ENCODE results near the gene MARCHF9. TPM values are rescaled to one million over a fixed set of nuclear protein-coding genes. Genes with fewer than 3 reads are reported as not detected.

MARCHF9 gene
- total RNA-seq, 1 donor from 2014 or later = 4.7 TPM

- Histone ChIP-seq H3K4me3 (ENCODE audit: low read length in 3 of 3) (no peak overlapping the region), H3K27me3 (ENCODE audit: control insufficient read depth in 3 of 3, insufficient read depth in 3 of 3, low read length in 3 of 3) (no peaks in the 10 kb centered on the region), H3K9me3 (ENCODE audit: control insufficient read depth in 3 of 3, low read length in 3 of 3) (no peaks in the 10 kb centered on the region)
These were observed 20.8 kb downstream of the MARCHF9 start for GRCh38 chr12:57775563-57776246.

GRCh38 chr12:57776247-57776587 is 21.3 kb downstream of the MARCHF9 start:
- no peak overlapping the region for H3K9ac ChIP-seq (ENCODE audit: low read depth in 1 of 3, low read length in 3 of 3)
- no peak overlapping the region for H3K4me3 ChIP-seq (ENCODE audit: low read length in 3 of 3)
- no peaks in the 10 kb centered on the region for H3K27me3 ChIP-seq (ENCODE audit: control insufficient read depth in 3 of 3, insufficient read depth in 3 of 3, low read length in 3 of 3)
- H3K27ac ChIP-seq (ENCODE audit: low read depth, low read length) = no peak overlapping the region
- H3K36me3 ChIP-seq (ENCODE audit: control insufficient read depth in 3 of 3, insufficient read depth in 3 of 3, low read length in 3 of 3) = peaks cover 6 to 20% (median 9%) of the 10 kb centered on the region in 3 donors
- no peaks in the 10 kb centered on the region for H3K9me3 ChIP-seq (ENCODE audit: control insufficient read depth in 3 of 3, low read length in 3 of 3)
- H3K4me1 ChIP-seq (ENCODE audit: control insufficient read depth in 3 of 3, insufficient read depth in 3 of 3, low read length in 3 of 3) = peaks cover 17 to 19% (median 18%) of the 10 kb centered on the region in 3 donors

More at GRCh38 chr12:57775563-57776246, 20.8 kb downstream of the MARCHF9 start:
- Histone ChIP-seq H3K27ac (ENCODE audit: low read depth, low read length) (no peak overlapping the region), H3K4me1 (ENCODE audit: control insufficient read depth in 3 of 3, insufficient read depth in 3 of 3, low read length in 3 of 3) (peaks cover 22 to 23% (median 23%) of the 10 kb centered on the region in 3 donors), H3K36me3 (ENCODE audit: control insufficient read depth in 3 of 3, insufficient read depth in 3 of 3, low read length in 3 of 3) (peaks cover 10 to 22% (median 12%) of the 10 kb centered on the region in 3 donors), H3K9ac (ENCODE audit: low read depth in 1 of 3, low read length in 3 of 3) (no peak overlapping the region)

DNA sequence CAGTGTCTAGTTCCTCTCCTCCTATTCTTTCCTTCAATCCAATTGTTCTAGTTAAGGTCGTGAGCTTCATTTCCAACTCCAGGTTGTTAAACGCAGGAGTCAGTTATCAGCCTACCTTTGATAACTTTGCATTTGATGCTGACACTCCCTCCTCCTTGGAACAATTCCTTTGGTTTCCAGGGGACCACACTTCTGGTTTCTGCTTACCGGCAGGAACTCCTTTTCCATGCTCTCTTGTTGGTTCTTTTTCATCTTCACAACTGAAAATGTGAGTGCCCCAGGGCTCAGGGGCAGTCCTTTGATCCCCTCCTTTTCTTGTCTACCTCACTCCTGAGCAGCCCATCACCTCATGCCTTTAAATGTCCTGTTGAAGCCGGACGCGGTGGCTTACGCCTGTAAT is 22.5 kb downstream of the MARCHF9 start:
- H3K27me3 ChIP-seq (ENCODE audit: control insufficient read depth in 3 of 3, insufficient read depth in 3 of 3, low read length in 3 of 3) = no peaks in the 10 kb centered on the region
- H3K9me3 ChIP-seq (ENCODE audit: control insufficient read depth in 3 of 3, low read length in 3 of 3) = no peaks in the 10 kb centered on the region
- peaks cover 6 to 20% (median 9%) of the 10 kb centered on the region in 3 donors for H3K36me3 ChIP-seq (ENCODE audit: control insufficient read depth in 3 of 3, insufficient read depth in 3 of 3, low read length in 3 of 3)
- H3K9ac ChIP-seq (ENCODE audit: low read depth in 1 of 3, low read length in 3 of 3) = no peak overlapping the region
- no peak overlapping the region for H3K27ac ChIP-seq (ENCODE audit: low read depth, low read length)
- peaks cover 10 to 16% (median 11%) of the 10 kb centered on the region in 3 donors for H3K4me1 ChIP-seq (ENCODE audit: control insufficient read depth in 3 of 3, insufficient read depth in 3 of 3, low read length in 3 of 3)
- no peak overlapping the region for H3K4me3 ChIP-seq (ENCODE audit: low read length in 3 of 3)

GRCh38 chr12:57777911-57778310 is 23.0 kb downstream of the MARCHF9 start:
- H3K4me1 ChIP-seq (ENCODE audit: control insufficient read depth in 3 of 3, insufficient read depth in 3 of 3, low read length in 3 of 3) = peaks cover 5 to 14% (median 8%) of the 10 kb centered on the region in 3 donors
- no peaks in the 10 kb centered on the region for H3K9me3 ChIP-seq (ENCODE audit: control insufficient read depth in 3 of 3, low read length in 3 of 3)
- H3K36me3 ChIP-seq (ENCODE audit: control insufficient read depth in 3 of 3, insufficient read depth in 3 of 3, low read length in 3 of 3) = peaks cover 6 to 20% (median 12%) of the 10 kb centered on the region in 3 donors
- H3K27me3 ChIP-seq (ENCODE audit: control insufficient read depth in 3 of 3, insufficient read depth in 3 of 3, low read length in 3 of 3) = no peaks in the 10 kb centered on the region
- H3K27ac ChIP-seq (ENCODE audit: low read depth, low read length) = no peak overlapping the region
- no peak overlapping the region for H3K4me3 ChIP-seq (ENCODE audit: low read length in 3 of 3)
- H3K9ac ChIP-seq (ENCODE audit: low read depth in 1 of 3, low read length in 3 of 3) = no peak overlapping the region

DNA sequence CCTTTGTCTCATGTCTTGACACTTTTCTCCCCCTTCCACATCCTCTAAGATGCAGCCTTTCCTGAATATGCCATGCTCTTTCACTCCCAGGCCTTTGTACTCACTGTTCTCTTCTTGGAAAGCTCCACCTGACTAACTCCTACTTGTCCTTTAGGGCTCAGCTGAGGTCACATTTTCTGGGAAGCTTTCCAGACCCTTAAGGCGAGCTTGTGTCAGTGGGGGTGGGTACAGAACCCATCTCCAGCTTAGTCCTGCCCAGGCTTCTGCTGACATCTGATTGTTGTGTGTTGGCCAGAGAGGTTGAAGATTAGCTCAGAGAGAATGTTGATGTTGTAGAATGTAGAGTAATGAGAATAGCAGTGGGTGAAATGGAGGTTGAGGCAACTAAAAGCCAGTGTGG is 24.8 kb downstream of the MARCHF9 start:
- Histone ChIP-seq H3K27ac (ENCODE audit: low read depth, low read length) (no peak overlapping the region), H3K4me3 (ENCODE audit: low read length in 3 of 3) (no peak overlapping the region), H3K27me3 (ENCODE audit: control insufficient read depth in 3 of 3, insufficient read depth in 3 of 3, low read length in 3 of 3) (no peaks in the 10 kb centered on the region), H3K9ac (ENCODE audit: low read depth in 1 of 3, low read length in 3 of 3) (no peak overlapping the region), H3K36me3 (ENCODE audit: control insufficient read depth in 3 of 3, insufficient read depth in 3 of 3, low read length in 3 of 3) (peaks cover 3 to 19% (median 14%) of the 10 kb centered on the region in 3 donors), H3K4me1 (ENCODE audit: control insufficient read depth in 3 of 3, insufficient read depth in 3 of 3, low read length in 3 of 3) (peaks cover 8 to 19% (median 10%) of the 10 kb centered on the region in 3 donors), H3K9me3 (ENCODE audit: control insufficient read depth in 3 of 3, low read length in 3 of 3) (no peaks in the 10 kb centered on the region)

- Histone ChIP-seq H3K27me3 (ENCODE audit: control insufficient read depth in 3 of 3, insufficient read depth in 3 of 3, low read length in 3 of 3) (no peaks in the 10 kb centered on the region), H3K4me1 (ENCODE audit: control insufficient read depth in 3 of 3, insufficient read depth in 3 of 3, low read length in 3 of 3) (peaks cover 8 to 19% (median 10%) of the 10 kb centered on the region in 3 donors), H3K4me3 (ENCODE audit: low read length in 3 of 3) (no peak overlapping the region), H3K36me3 (ENCODE audit: control insufficient read depth in 3 of 3, insufficient read depth in 3 of 3, low read length in 3 of 3) (peaks cover 6 to 22% (median 14%) of the 10 kb centered on the region in 3 donors), H3K9ac (ENCODE audit: low read depth in 1 of 3, low read length in 3 of 3) (no peak overlapping the region), H3K9me3 (ENCODE audit: control insufficient read depth in 3 of 3, low read length in 3 of 3) (no peaks in the 10 kb centered on the region), H3K27ac (ENCODE audit: low read depth, low read length) (no peak overlapping the region)
These were observed 25.5 kb downstream of the MARCHF9 start for GRCh38 chr12:57780284-57780897.

- H3K9me3 ChIP-seq (ENCODE audit: control insufficient read depth in 3 of 3, low read length in 3 of 3) = no peaks in the 10 kb centered on the region
- H3K27ac ChIP-seq (ENCODE audit: low read depth, low read length) = no peak overlapping the region
- H3K9ac ChIP-seq (ENCODE audit: low read depth in 1 of 3, low read length in 3 of 3) = no peak overlapping the region
- no peaks in the 10 kb centered on the region for H3K27me3 ChIP-seq (ENCODE audit: control insufficient read depth in 3 of 3, insufficient read depth in 3 of 3, low read length in 3 of 3)
- H3K4me1 ChIP-seq (ENCODE audit: control insufficient read depth in 3 of 3, insufficient read depth in 3 of 3, low read length in 3 of 3) = peaks cover 8 to 19% (median 10%) of the 10 kb centered on the region in 3 donors
- H3K36me3 ChIP-seq (ENCODE audit: control insufficient read depth in 3 of 3, insufficient read depth in 3 of 3, low read length in 3 of 3) = peaks cover 11 to 24% (median 21%) of the 10 kb centered on the region in 3 donors
- no peak overlapping the region for H3K4me3 ChIP-seq (ENCODE audit: low read length in 3 of 3)
These were observed 26.3 kb downstream of the MARCHF9 start for GRCh38 chr12:57781244-57781643.

GRCh38 chr12:57781801-57782200 is 26.9 kb downstream of the MARCHF9 start:
- H3K9ac ChIP-seq (ENCODE audit: low read depth in 1 of 3, low read length in 3 of 3) = no peak overlapping the region
- no peak overlapping the region for H3K4me3 ChIP-seq (ENCODE audit: low read length in 3 of 3)
- H3K4me1 ChIP-seq (ENCODE audit: control insufficient read depth in 3 of 3, insufficient read depth in 3 of 3, low read length in 3 of 3) = peaks cover 8 to 19% (median 10%) of the 10 kb centered on the region in 3 donors
- H3K27me3 ChIP-seq (ENCODE audit: control insufficient read depth in 3 of 3, insufficient read depth in 3 of 3, low read length in 3 of 3) = no peaks in the 10 kb centered on the region
- H3K36me3 ChIP-seq (ENCODE audit: control insufficient read depth in 3 of 3, insufficient read depth in 3 of 3, low read length in 3 of 3) = peaks cover 17 to 30% (median 23%) of the 10 kb centered on the region in 3 donors
- no peak overlapping the region for H3K27ac ChIP-seq (ENCODE audit: low read depth, low read length)
- H3K9me3 ChIP-seq (ENCODE audit: control insufficient read depth in 3 of 3, low read length in 3 of 3) = no peaks in the 10 kb centered on the region

- Histone ChIP-seq H3K4me3 (ENCODE audit: low read length in 3 of 3) (peak overlapping the region; percentile 97 to 100 (median 100)), H3K4me1 (ENCODE audit: control insufficient read depth in 3 of 3, insufficient read depth in 3 of 3, low read length in 3 of 3) (peaks cover 8 to 19% (median 10%) of the 10 kb centered on the region in 3 donors), H3K27ac (ENCODE audit: low read depth, low read length) (no peak overlapping the region), H3K27me3 (ENCODE audit: control insufficient read depth in 3 of 3, insufficient read depth in 3 of 3, low read length in 3 of 3) (no peaks in the 10 kb centered on the region), H3K9me3 (ENCODE audit: control insufficient read depth in 3 of 3, low read length in 3 of 3) (no peaks in the 10 kb centered on the region), H3K9ac (ENCODE audit: low read depth in 1 of 3, low read length in 3 of 3) (peak overlapping the region in 1 of 3 donors; percentile 4), H3K36me3 (ENCODE audit: control insufficient read depth in 3 of 3, insufficient read depth in 3 of 3, low read length in 3 of 3) (peaks cover 21 to 34% (median 27%) of the 10 kb centered on the region in 3 donors)
These were observed 27.3 kb downstream of the MARCHF9 start for GRCh38 chr12:57782243-57782607.
